HTR-8/SVneo (cell line): ENCODE data around the gene GHRL.
"Not testable (repeated sequence)": the region's sequence is repeated elsewhere in the genome, so short reads cannot be mapped to it uniquely, and the experiment has no call there.

ENCODE experiments used
- DNase-seq: peaks from one replicate; pipeline ENCODE4 v3.0.0; 2011; ENCODE audit warnings: low spot score, mixed read lengths; ENCODE audit not compliant: insufficient read length
- FAIRE-seq: peaks from 2 replicates; lab custom pipeline; 2011; peaks lifted over from hg19 to GRCh38; lab: Jason Lieb, UNC

GHRL gene

DNA sequence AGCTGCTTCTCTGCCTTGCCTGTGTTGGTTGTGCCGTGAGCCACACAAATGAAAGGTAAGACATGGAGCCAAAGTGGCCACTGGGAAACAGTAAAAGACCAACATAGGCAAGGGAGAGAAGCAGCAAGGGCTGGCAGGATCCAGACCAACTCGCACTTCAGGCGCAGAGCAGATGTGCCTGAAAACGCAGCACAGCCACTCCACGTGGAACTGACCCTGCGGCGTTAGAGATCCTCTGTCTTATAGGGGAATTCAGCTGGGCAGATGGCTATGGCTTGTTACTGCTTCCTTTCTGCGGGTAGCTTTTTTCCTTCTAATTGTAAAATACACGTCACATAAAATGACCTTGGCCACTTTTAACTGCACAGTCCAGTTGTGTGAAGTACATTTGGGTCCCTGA is 10.4 kb upstream of the GHRL start:
- DNase-seq (no peak), FAIRE-seq (no peak)

DNA sequence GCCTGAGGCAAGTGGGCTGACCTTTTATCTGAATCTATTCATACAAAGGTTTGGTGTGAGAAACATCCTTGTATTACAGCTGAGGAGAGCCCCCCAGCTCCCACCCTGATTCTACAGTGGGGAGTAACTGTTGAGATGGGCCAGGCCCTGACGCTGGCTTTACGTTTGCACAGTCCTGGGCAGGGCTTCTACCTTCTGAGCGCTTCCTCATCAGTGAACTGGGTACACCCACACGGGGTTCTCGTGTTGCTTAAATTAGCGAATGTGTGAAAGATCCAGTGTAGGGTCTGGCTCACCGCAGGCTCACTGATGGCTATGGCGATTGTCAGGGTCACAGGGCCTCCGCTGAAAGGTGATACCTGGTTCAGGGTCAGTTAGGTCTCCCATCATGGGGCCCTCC is 7.3 kb upstream of the GHRL start:
- FAIRE-seq = no peak
- no peak for DNase-seq

GRCh38 chr3:10299679-10300078 is 6.9 kb upstream of the GHRL start:
- DNase-seq = no peak
- FAIRE-seq = no peak

DNA sequence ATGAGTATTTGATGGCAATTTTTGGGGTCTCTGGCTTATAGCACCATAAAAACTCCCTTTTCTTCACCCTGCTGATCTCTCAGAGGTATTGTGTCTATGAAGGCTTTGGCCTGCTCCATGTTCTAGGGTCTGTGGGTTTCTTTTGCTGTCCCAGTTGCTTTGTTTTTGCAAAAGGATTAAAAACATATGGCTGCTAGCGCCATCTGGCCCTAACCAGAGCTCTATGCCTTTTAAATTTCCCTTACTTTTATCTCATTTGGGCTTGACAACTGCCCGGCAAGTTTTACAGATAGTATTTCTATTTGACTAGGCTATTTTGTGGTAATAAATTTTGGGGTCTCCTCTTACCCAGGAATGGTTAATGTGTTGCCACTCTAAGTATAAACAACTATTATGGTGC is 6.4 kb upstream of the GHRL start:
- DNase-seq = no peak
- FAIRE-seq = no peak

DNA sequence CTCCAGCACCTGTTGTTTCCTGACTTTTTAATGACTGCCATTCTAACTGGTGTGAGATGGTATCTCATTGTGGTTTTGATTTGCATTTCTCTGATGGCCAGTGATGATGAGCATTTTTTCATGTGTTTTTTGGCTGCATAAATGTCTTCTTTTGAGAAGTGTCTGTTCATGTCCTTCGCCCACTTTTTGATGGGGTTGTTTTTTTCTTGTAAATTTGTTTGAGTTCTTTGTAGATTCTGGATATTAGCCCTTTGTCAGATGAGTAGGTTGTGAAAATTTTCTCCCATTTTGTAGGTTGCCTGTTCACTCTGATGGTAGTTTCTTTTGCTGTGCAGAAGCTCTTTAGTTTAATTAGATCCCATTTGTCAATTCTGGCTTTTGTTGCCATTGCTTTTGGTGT is 5.3 kb upstream of the GHRL start:
- DNase-seq, FAIRE-seq: not testable (repeated sequence)

DNA sequence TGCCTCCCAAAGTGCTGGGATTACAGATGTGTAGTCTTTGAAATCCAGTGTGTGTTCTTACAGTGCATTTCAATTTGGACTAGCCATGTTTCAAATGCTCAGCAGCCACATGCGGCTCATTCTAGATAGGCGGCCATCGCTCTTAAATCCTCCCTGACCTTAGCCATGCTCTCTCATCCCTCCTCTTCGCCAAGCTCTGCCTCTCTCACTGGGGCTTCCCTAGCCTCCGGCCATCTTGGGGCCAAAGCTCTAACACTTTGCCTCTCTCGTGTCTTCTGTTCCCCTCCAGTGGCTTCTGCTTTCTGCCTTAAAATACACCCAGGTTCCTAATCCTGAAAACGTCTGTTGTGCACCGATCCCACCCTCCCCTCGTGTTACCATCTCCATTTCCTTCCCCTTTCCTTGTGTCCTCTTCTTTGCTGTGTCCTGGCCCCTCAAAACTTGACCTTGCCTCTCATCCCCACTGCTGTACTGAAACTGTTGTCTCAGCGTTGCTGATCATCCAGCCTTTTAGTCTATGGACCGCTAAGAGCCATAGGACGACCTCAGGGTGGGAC is 1.4 kb upstream of the GHRL start:
- FAIRE-seq (no peak), DNase-seq (no peak)

GRCh38 chr3:10291641-10292040 is 1.1 kb downstream of the GHRL start:
- FAIRE-seq = no peak
- no peak for DNase-seq

GRCh38 chr3:10290481-10291176 is 2.1 kb downstream of the GHRL start:
- FAIRE-seq (no peak), DNase-seq (no peak)

DNA sequence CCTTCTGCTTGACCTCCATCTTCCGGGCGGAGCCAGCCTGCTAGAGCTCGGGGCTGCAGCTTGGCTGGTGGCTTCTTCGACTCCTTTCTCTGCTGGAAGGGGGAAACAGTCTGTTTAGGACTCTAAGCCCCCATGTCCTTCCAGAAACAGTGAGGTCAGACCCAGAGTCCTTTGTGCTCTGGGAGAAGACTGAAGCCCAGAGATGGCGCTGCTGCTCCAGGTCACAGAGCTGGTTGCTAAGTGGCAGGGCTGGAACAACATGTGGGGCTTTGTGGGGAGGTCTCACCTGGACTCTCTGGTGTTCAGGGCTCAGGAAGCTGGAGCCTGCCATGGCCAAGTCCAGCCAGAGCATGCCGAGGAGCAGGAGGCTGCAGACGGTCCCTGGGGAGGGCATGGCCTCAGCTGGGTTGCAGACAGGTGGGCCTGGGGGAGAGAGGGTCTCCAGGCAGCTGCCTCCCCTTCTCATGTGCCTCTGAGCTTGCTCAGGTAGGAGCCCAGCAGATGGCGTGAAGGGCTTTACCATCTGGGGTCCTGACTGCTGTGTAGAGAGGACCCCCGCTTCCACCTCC is 2.9 kb downstream of the GHRL start:
- no peak for DNase-seq
- FAIRE-seq = no peak

DNA sequence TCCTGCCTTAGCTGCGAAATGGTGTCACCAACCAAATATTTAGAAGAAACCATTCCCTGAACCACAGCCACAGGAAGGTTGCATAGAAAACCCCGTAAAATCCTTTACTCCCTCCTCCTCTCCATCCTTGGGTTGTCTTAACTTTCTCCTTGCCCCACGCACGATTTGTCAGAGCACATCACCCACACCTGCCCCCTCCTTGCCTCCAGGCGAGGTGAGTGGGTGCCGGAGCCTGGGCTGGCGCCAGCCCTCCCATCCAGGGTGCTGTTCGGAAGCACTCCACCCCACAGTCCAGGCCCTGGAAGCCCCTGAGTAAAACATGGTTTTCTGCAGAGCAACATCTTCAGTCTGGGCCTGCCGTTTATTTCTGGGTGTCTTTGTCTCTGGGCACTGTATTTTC is 3.7 kb downstream of the GHRL start:
- no peak for FAIRE-seq

GRCh38 chr3:10288575-10288960 is 4.2 kb downstream of the GHRL start:
- FAIRE-seq (no peak), DNase-seq (no peak)

More for the DNA sequence above, 3.7 kb downstream of the GHRL start:
- DNase-seq = no peak

DNA sequence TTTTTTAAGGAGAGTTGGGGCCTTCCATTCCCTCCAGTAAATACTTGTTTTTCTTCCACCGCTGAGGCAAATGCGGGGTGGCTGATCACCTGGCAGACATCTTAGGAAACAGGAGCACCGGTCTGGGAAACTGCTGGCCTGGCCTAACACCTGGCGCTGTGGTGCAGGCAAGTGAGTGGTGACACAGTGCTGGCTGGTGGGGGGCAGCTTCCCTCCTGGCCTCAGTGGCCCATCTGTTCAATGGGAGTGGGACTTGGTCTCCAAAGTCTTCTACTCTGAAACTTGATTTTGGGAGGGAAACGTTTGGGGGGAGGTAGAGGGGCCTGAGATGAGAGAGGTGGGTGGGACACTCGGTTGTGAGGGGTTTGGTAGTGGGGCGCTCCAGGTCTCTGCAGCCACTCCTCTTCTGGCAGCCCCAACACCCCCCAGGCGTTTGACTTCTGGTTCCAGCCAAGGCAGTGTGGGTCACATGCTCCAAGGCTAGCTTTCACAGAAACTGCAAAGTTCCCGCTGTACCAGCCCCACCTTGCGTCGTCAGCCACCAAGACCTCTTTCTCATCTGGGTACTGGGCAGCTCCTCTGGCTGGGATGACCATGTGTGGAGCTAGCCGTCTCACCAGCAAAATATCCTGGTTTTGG is 4.7 kb downstream of the GHRL start:
- no peak for FAIRE-seq

DNA sequence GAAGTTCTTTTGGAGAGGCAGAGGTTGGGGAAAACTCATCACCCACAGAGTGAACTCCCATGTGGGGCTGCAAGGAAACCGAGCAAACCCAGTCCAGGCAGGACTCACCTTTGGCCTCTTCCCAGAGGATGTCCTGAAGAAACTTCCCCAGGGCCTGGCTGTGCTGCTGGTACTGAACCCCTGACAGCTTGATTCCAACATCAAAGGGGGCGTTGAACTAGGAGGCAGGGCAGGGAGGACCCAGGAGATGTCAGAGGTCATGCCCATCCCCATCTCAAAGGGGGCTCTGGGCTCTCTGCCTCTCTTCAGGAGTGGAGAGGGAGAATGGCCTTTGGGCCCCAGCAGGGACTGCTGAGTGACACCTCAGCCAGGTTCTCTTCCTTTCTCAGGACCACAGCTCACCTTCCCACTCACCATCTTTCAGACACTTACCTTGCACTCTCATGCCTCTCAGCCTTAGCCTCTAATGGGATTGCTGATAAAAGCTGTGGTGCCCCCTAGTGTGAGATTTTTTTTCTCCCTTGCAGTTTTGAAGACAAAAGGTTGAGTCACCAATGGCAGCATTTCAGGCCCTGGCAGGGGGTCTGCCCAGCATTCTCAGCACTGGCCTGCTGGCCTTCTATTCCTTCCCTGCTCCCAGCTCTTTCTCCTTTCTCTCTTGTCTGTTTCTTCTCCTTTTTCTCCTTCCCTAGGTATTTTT is 6.0 kb downstream of the GHRL start:
- FAIRE-seq = no peak
- DNase-seq = peak; percentile 37

More for the DNA sequence above, 4.7 kb downstream of the GHRL start:
- DNase-seq = no peak

- FAIRE-seq (no peak), DNase-seq (no peak)
Measured at GRCh38 chr3:10286133-10286524, 6.6 kb downstream of the GHRL start.

GRCh38 chr3:10285272-10286132 is 7.2 kb downstream of the GHRL start:
- DNase-seq (no peak), FAIRE-seq (no peak)

DNA sequence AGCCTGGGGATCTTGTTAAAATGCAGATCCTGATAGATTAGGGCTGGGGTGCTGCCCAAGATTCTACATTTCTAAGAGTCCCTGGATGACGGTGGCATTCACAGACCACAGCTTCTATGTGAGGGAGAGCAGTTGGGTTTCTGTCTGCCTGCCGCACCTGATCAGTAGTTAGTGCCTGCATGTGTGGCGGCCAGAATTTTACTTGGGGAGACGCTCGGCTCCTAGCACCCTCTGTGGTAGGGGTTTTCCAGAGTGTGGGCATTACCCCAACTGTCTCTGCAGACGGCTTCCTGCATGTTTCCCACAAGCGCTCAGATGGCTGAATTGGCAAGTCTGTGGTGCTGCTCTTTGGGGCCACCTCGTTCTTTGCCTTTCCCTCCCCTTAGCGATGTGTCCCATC is 8.3 kb downstream of the GHRL start:
- FAIRE-seq (no peak), DNase-seq (no peak)

DNA sequence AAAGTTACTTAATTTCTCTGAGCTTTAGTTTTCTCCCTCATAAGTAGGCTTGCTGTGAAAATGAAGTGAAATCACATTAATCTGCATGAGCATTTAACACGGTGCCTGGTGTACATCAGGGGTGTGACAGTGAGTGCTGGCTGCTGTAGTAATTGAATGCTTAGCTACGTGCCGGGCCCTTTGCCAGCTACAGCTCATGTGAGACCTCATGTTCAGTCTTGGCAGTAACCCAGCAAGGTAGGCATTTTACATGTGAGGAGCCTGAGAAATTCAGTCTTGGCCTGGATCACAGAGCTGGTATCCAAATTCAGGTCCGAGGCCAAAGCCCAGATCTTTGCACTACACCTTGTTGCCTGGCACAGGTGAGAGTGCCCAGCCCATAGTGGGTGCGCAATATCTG is 9.1 kb downstream of the GHRL start:
- FAIRE-seq = no peak
- no peak for DNase-seq

DNA sequence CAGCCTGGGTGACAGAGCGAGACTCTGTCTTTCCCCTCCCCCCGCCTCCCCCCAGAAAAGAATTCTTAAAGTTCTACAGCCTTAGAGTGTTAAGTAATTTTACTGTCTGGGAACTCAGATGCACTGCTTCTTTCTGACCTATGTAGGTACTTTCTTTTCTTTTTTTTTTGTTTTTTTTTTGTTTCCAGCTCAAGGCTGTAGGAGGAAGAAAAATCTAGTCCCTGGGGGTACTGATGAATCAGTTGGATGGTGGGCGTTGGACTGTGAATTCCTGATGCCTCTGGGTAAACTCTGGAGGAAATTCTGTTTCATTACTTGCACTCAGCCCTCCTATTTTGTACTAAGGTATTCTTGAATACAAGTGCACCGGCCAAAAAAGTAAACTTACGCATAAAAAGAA is 10.8 kb downstream of the GHRL start:
- FAIRE-seq (no peak), DNase-seq (no peak)

GRCh38 chr3:10280571-10280970 is 12.2 kb downstream of the GHRL start:
- DNase-seq (no peak), FAIRE-seq (no peak)

DNA sequence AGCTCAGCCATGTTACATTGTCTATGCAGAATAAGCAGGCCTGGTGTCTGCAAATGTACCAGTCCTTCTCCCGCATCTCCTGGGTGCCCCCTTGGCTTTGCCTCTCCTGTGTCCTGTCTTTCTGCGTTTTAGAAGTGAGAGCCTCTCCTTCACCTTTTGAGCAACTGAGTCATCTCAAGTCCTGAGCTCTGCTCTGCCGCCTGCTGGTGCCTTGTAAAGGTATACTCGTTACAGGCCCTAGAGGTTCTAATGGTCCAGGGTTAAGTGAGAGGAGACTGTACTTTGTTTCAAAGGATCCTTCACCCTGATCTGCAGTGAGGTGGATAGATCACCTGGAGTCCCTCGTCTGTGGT is 12.6 kb downstream of the GHRL start:
- FAIRE-seq (no peak), DNase-seq (no peak)
